SK-N-SH (cell line): ENCODE results near the gene FGF5. TPM values are rescaled to one million over a fixed set of nuclear protein-coding genes. Genes with fewer than 3 reads are reported as not detected.

Experiments used
- CTCF ChIA-PET: fragments of 300-600, 350-600 bp; formaldehyde crosslinking; extraction: SDS; loops from one replicate; lab custom pipeline; 2021; lab: Yijun Ruan, JAX
- POLR2A ChIA-PET: fragments of 350-600 bp; sonication (Branson Sonifier 250); formaldehyde crosslinking; extraction: SDS; loops from one replicate; lab custom pipeline; 2020; ENCODE audit warnings: antibody characterized with exemption, inconsistent platforms; lab: Yijun Ruan, JAX
- DNase-seq: peaks from one replicate; pipeline ENCODE4 v3.0.0; 2012
- H2AFZ ChIP-seq: fragments of 200-600 bp; sonication (generic); 2 replicates; pipeline ENCODE4 v1.8.1; 2016; ENCODE audit warnings: antibody characterized with exemption, mild to moderate bottlenecking, low read depth
- H3F3A ChIP-seq: fragments of 200-600 bp; sonication (generic); replicated peaks from 2 replicates; pipeline ENCODE3; 2016; ENCODE audit warnings: antibody characterized with exemption, mild to moderate bottlenecking; ENCODE audit not compliant: insufficient read depth
- H3K27ac ChIP-seq, 2 experiments: fragments of 200-500 bp in 1 of 2; fragments of 200-600 bp in 1 of 2; sonication (Bioruptor generic) in 1 of 2; sonication (generic), shearing (Covaris generic) in 1 of 2; 2 replicates each; pipeline versions ENCODE4 v1.5.1 to v1.6.1; 2014 to 2016; ENCODE audit warnings: low read depth in 2 of 2, inconsistent platforms in 1 of 2, low read length in 1 of 2, mild to moderate bottlenecking in 1 of 2, mixed read lengths in 1 of 2
- H3K27me3 ChIP-seq: fragments of 200-600 bp; sonication (generic), shearing (Covaris generic); 2 replicates; pipeline ENCODE4 v1.6.1; 2016; ENCODE audit warnings: mixed run types; ENCODE audit not compliant: insufficient read depth
- H3K36me3 ChIP-seq, 2 experiments: fragments of 200-500 bp in 1 of 2; fragments of 200-600 bp in 1 of 2; sonication (Bioruptor generic) in 1 of 2; sonication (generic) in 1 of 2; replicated peaks in 1 of 2; 2 replicates each; pipeline versions ENCODE3 to v1.5.1; 2014 to 2016; ENCODE audit warnings: low read length in 1 of 2, mild to moderate bottlenecking in 1 of 2; ENCODE audit not compliant: insufficient read depth in 2 of 2, control insufficient read depth in 1 of 2
- H3K4me1 ChIP-seq, 2 experiments: fragments of 200-500 bp in 1 of 2; fragments of 200-600 bp in 1 of 2; sonication (Bioruptor generic) in 1 of 2; sonication (generic), shearing (Covaris generic) in 1 of 2; 2 replicates each; pipeline versions ENCODE4 v1.5.1 to v1.6.1; 2014 to 2016; ENCODE audit warnings: low read depth in 1 of 2, low read length in 1 of 2, mixed run types in 1 of 2; ENCODE audit not compliant: insufficient read depth in 2 of 2, control insufficient read depth in 1 of 2
- H3K4me2 ChIP-seq: fragments of 200-600 bp; sonication (generic), shearing (Covaris generic); 2 replicates; pipeline ENCODE4 v1.6.1; 2017; ENCODE audit warnings: mixed run types
- H3K4me3 ChIP-seq, 2 experiments: fragments of 200-500 bp in 1 of 2; fragments of 200-600 bp in 1 of 2; sonication (Bioruptor generic) in 1 of 2; sonication (generic), shearing (Covaris generic) in 1 of 2; 2 replicates each; pipeline versions ENCODE4 v1.5.1 to v1.8.1; 2014 to 2016; ENCODE audit warnings: low read depth in 2 of 2, inconsistent platforms in 1 of 2, low read length in 1 of 2, mild to moderate bottlenecking in 1 of 2, mixed read lengths in 1 of 2, moderate library complexity in 1 of 2
- H3K79me2 ChIP-seq: fragments of 200-600 bp; sonication (generic); 2 replicates; pipeline ENCODE4 v1.8.1; 2017; ENCODE audit warnings: mild to moderate bottlenecking; ENCODE audit not compliant: insufficient read depth
- H3K9ac ChIP-seq: fragments of 200-600 bp; sonication (generic); 2 replicates; pipeline ENCODE4 v1.6.1; 2017; ENCODE audit warnings: mixed run types
- H3K9me2 ChIP-seq: fragments of 200-600 bp; sonication (generic); 2 replicates; pipeline ENCODE4 v1.6.1; 2017; ENCODE audit warnings: mixed run types
- H3K9me3 ChIP-seq: fragments of 200-600 bp; sonication (generic); 2 replicates; pipeline ENCODE4 v1.6.1; 2017; ENCODE audit warnings: mixed run types, mild to moderate bottlenecking, moderate library complexity
- H4K20me1 ChIP-seq: fragments of 200-600 bp; sonication (generic); 2 replicates; pipeline ENCODE4 v1.6.1; 2017; ENCODE audit warnings: mild to moderate bottlenecking, mixed run types; ENCODE audit not compliant: insufficient read depth
- CHD2 ChIP-seq: fragments of 150-350 bp; IDR thresholded peaks from 2 replicates; pipeline ENCODE4 v1.6.1; 2018; ENCODE audit warnings: low read length; ENCODE audit not compliant: partially characterized antibody
- CTCF ChIP-seq: fragments of 200-600 bp; sonication (generic); IDR thresholded peaks from 2 replicates; pipeline ENCODE4 v1.6.1; 2017; ENCODE audit warnings: antibody characterized with exemption, mild to moderate bottlenecking, moderate library complexity
- ELF1 ChIP-seq: IDR thresholded peaks from 2 replicates; pipeline ENCODE4 v1.4.0; 2012
- EP300 ChIP-seq, 2 experiments: IDR thresholded peaks; 2 replicates each; pipeline versions ENCODE4 v1.4.0 to v1.6.1; 2012; ENCODE audit warnings: borderline replicate concordance in 1 of 2, low read depth in 1 of 2, low read length in 1 of 2
- EZH2phosphoT487 ChIP-seq: fragments of 200-600 bp; sonication (generic); IDR thresholded peaks from 2 replicates; pipeline ENCODE4 v1.6.1; 2017; ENCODE audit warnings: low read depth, mixed run types, mild to moderate bottlenecking, antibody characterized with exemption, moderate library complexity, borderline replicate concordance
- FOSL2 ChIP-seq: IDR thresholded peaks from 2 replicates; pipeline ENCODE4 v1.4.0; 2012; ENCODE audit warnings: low read depth, mild to moderate bottlenecking, moderate library complexity, borderline replicate concordance
- JUND ChIP-seq: IDR thresholded peaks from 2 replicates; pipeline ENCODE4 v1.4.0; 2012
- MEF2A ChIP-seq: IDR thresholded peaks from 2 replicates; pipeline ENCODE4 v1.4.0; 2012; ENCODE audit warnings: low read depth, borderline replicate concordance
- NFIC ChIP-seq: IDR thresholded peaks from 2 replicates; pipeline ENCODE4 v1.4.0; 2012; ENCODE audit warnings: borderline replicate concordance
- PBX3 ChIP-seq: IDR thresholded peaks from 2 replicates; pipeline ENCODE4; 2012
- POLR2AphosphoS5 ChIP-seq: IDR thresholded peaks from 2 replicates; pipeline ENCODE4 v1.6.1; 2012; ENCODE audit warnings: low read depth, low read length
- RCOR1 ChIP-seq: fragments of 150-350 bp; IDR thresholded peaks from 2 replicates; pipeline ENCODE4 v1.6.1; 2017; ENCODE audit warnings: antibody characterized with exemption, low read length
- REST ChIP-seq: IDR thresholded peaks from 2 replicates; pipeline ENCODE4 v1.6.1; 2012; ENCODE audit warnings: mild to moderate bottlenecking, low read depth, low read length, moderate library complexity
- RFX5 ChIP-seq: IDR thresholded peaks from 2 replicates; pipeline ENCODE4 v1.6.1; 2012; ENCODE audit warnings: mild to moderate bottlenecking, improper control_type of control experiment, low read length
- RXRA ChIP-seq: IDR thresholded peaks from 2 replicates; pipeline ENCODE4 v1.4.0; 2012; ENCODE audit warnings: low read depth, mild to moderate bottlenecking, borderline replicate concordance
- TCF12 ChIP-seq: IDR thresholded peaks from 2 replicates; pipeline ENCODE4 v1.4.0; 2012
- USF1 ChIP-seq: IDR thresholded peaks from 2 replicates; pipeline ENCODE4 v1.4.0; 2012; ENCODE audit warnings: low read depth, borderline replicate concordance
- WGBS: methylation state at CpG from one replicate; pipeline ENCODE4 v1.1.6; 2017; ENCODE audit warnings: low lambda C conversion rate; 5-methylcytosine and 5-hydroxymethylcytosine counted together
- polyA plus RNA-seq, 3 experiments: library from polyadenylated mRNA; depleted of rRNA; stranded (reverse); fragments of >200 nt; gene quantifications; 2 replicates each; pipeline ENCODE4 v1.2.3, GENCODE V29; 2012

Gene FGF5
- polyA plus RNA-seq, 1 of the 3 experiments (the other 2 are of a cell fraction), result 17.7 TPM

DNA sequence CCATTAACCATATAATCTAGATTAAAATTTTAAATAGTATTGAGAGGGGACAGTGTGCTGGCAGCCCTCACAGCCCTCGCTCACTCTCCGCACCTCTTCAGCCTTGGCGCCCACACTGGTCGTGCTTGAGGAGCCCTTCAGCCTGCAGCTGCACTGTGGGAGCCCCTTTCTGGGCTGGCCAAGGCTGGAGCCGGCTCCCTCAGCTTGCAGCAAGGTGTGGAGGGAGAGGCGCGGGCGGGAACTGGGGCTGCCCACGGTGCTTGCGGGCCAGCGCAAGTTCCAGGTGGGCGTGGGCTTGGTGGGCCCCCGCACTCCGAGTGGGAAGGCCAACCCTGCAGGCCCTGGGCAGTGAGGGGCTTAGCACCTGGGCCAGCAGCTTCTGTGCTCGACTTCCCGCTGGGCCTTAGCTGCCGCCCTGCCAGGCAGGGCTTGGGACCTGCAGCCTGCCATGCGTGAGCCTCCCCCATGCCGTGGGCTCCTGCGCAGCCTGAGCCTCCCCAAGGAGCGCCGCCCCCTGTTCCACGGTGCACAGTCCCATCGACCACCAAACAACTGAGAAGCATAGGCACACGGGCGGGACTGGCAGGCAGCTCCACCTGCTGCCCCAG is 36.3 kb downstream of the FGF5 start:
- Histone ChIP-seq H3K9ac (no peak overlapping the region), H3K27ac (no peak overlapping the region), H3K36me3 (peaks cover 0 to 15% of the 10 kb centered on the region in 2 experiments), H3K27me3 (no peaks in the 10 kb centered on the region), H3K4me1 (peaks cover under 1 to 13% of the 10 kb centered on the region in 2 experiments), H2AFZ (no peak overlapping the region), H3K79me2 (no peaks in the 10 kb centered on the region; the same call in none of the 2 replicates), H3K4me3 (no peak overlapping the region), H3K4me2 (no peak overlapping the region), H3F3A (peaks cover 56% of the 10 kb centered on the region), H3K9me3 (no peaks in the 10 kb centered on the region), H3K9me2 (no peaks in the 10 kb centered on the region), H4K20me1 (no peaks in the 10 kb centered on the region)
- WGBS, result 88% methylated on average over 6 of the region's 26 CpGs
- TF ChIP-seq EZH2phosphoT487, result no peak
- TF ChIP-seq CTCF, result no peak
- TF ChIP-seq CHD2, result no peak
- ChIA-PET CTCF (no interaction called here), POLR2A (no interaction called here)
- no peak for DNase-seq

DNA sequence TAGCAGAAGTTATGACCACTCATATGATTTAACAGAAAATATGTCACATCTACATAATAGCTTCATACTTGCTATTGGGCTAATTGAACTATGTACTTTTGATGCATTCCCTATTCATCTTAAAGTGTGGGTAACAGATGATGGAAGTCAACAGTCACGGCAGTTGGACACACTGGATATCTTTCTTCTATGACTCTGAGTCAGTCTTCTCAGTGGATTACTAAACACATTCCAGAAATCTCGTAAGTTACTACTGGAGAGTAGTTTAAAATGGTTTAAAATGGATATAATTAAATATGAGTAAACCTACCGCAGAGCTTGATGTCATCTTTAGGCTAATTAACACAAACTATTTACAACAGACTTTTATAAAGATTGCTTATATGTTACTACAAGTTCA is 39.0 kb downstream of the FGF5 start:
- Histone ChIP-seq H3K9ac (peak overlapping the region; percentile 63; the same call in 1 of the 2 replicates), H3K4me3 (no peak overlapping the region), H3K4me2 (peak overlapping the region; percentile 68; the same call in 1 of the 2 replicates), H3K9me3 (no peaks in the 10 kb centered on the region), H3F3A (peaks cover 71% of the 10 kb centered on the region), H4K20me1 (no peaks in the 10 kb centered on the region), H3K36me3 (peaks cover 0 to 4% of the 10 kb centered on the region in 2 experiments), H3K9me2 (no peaks in the 10 kb centered on the region), H3K27ac (peak overlapping the region; percentile 72 to 98; a peak in 3 of 4 replicates), H3K27me3 (no peaks in the 10 kb centered on the region), H2AFZ (no peak overlapping the region), H3K79me2 (peaks cover 2% of the 10 kb centered on the region), H3K4me1 (peaks cover 5 to 34% of the 10 kb centered on the region in 2 experiments)
- ChIA-PET POLR2A (no interaction called here), CTCF (no interaction called here)
- TF ChIP-seq ELF1 (no peak), RFX5 (no peak), MEF2A (peak; percentile 35; the same call in 1 of the 2 replicates), PBX3 (peak; percentile 84), POLR2AphosphoS5 (peak; percentile 14; the same call in 1 of the 2 replicates), NFIC (peak; percentile 32; the same call in 1 of the 2 replicates), EP300 (IDR thresholded peaks at IDR 0.05; ENCODE audit: borderline replicate concordance in 1 of 2, low read depth in 1 of 2, low read length in 1 of 2) (peak in 1 of 2 experiments; percentile 47; a peak in 1 of 4 replicates), USF1 (no peak), REST (no peak), RCOR1 (no peak), RXRA (no peak; the same call in 1 of the 2 replicates), TCF12 (peak; percentile 72; the same call in 1 of the 2 replicates), JUND (peak; percentile 44; the same call in 1 of the 2 replicates), FOSL2 (peak; percentile 63; the same call in 1 of the 2 replicates)
- WGBS, result 8% methylated on average over 3 of the region's 3 CpGs
- no peak for DNase-seq
